Esophagus squamous epithelium (tissue), 4 donors: ENCODE measurements around the gene NNAT.

Experiments used
- POLR2A ChIP-seq, 4 donors: fragments of 450-650 bp; IDR thresholded peaks; one replicate each; pipeline ENCODE4 v1.6.1; 2017; ENCODE audit warnings: antibody characterized with exemption in 4 of 4, mild to moderate bottlenecking in 4 of 4, moderate library complexity in 3 of 4
- TF ChIP-seq, protein P1 (sequence below), 6 experiments: fragments of 450-650 bp in 4 of 6; fragments of 200-600 bp in 2 of 6; sonication (generic) in 2 of 6; IDR thresholded peaks; one replicate each; pipeline ENCODE4 v1.5.1; 2016 to 2019; ENCODE audit warnings: antibody characterized with exemption in 6 of 6, mild to moderate bottlenecking in 4 of 6, moderate library complexity in 4 of 6

DNA sequence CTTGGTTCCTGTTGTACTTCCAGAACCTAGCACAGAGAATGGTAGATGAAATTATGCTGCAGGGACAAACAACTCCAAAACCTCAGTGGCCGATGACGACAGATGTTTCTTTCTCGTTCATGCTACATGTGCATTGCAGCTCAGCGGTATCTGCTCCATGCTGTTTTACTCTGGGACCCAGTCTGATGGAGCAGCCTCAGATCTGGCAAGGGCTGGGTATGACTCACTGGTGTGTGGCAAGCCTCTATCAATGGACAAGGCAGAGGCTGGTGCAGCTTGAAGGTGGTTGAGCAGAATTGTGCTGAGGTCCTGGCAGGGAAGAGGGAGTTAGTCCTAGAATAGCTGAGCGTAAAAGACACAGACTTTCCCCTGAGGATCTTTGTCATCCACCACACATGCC is 17.0 kb downstream of the NNAT start:
- TF ChIP-seq, protein P1, sequence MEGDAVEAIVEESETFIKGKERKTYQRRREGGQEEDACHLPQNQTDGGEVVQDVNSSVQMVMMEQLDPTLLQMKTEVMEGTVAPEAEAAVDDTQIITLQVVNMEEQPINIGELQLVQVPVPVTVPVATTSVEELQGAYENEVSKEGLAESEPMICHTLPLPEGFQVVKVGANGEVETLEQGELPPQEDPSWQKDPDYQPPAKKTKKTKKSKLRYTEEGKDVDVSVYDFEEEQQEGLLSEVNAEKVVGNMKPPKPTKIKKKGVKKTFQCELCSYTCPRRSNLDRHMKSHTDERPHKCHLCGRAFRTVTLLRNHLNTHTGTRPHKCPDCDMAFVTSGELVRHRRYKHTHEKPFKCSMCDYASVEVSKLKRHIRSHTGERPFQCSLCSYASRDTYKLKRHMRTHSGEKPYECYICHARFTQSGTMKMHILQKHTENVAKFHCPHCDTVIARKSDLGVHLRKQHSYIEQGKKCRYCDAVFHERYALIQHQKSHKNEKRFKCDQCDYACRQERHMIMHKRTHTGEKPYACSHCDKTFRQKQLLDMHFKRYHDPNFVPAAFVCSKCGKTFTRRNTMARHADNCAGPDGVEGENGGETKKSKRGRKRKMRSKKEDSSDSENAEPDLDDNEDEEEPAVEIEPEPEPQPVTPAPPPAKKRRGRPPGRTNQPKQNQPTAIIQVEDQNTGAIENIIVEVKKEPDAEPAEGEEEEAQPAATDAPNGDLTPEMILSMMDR (IDR thresholded peaks at IDR 0.05) = no peak
- no peak for TF ChIP-seq POLR2A (IDR thresholded peaks at IDR 0.05)
